Renal cortex interstitium (tissue), 11 donors: Measurements from ENCODE around the gene AHCY. TPM values are rescaled to one million over a fixed set of nuclear protein-coding genes. Genes with fewer than 3 reads are reported as not detected.
A peak's percentile ranks its signal among the peaks of the same experiment; 100 is the strongest.
"Not testable (repeated sequence)": the region's sequence is repeated elsewhere in the genome, so short reads cannot be mapped to it uniquely, and the experiment has no call there.

Experiments
- DNase-seq, 11 donors: peaks; one replicate each; pipeline ENCODE4 v3.0.0-alpha.2; 2013; ENCODE audit warnings: low read depth in 9 of 11, low spot score in 4 of 11; ENCODE audit errors: extremely low read depth in 1 of 11
- polyA plus RNA-seq, 3 donors: library from polyadenylated mRNA; unstranded; fragments of 120-200 nt; gene quantifications; one replicate each; pipeline ENCODE4 v1.2.1, GENCODE V29; 2013; ENCODE audit not compliant: insufficient read length in 3 of 3

Gene AHCY
- polyA plus RNA-seq, 3 donors = 188 to 205 (median 191) TPM

DNA sequence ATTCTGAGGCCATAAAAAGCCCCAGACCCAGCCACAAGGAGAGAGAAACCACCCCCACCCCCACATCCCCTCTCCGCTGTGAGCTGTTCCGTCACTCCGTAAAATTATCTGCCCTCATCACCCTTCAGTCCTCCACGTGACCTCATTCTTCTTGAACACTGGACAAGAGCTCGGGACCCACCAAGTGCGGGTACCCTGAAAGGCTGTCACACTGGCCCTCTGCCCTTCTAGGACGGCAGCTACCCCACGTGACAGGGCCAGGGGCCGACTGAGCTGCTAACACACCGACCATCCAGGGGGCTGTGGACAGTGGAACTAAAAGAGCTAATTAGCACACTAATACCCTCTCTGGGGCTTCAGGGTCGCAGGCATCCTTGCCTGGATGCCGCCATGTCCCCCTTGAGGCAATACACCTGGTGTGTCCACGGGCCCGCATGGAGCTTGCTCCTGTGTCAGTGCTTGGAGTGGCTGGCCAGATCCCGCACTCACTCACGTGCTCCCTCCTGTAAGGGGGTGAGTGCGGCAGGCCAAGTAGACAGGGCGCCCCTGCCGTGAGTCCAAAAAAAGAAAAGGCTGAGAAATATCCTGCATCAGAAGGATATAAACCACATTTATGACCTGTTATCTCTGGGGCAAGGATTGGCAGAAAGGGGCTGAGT lies 29.2 kb upstream of the AHCY start:
- no peak for DNase-seq

DNA sequence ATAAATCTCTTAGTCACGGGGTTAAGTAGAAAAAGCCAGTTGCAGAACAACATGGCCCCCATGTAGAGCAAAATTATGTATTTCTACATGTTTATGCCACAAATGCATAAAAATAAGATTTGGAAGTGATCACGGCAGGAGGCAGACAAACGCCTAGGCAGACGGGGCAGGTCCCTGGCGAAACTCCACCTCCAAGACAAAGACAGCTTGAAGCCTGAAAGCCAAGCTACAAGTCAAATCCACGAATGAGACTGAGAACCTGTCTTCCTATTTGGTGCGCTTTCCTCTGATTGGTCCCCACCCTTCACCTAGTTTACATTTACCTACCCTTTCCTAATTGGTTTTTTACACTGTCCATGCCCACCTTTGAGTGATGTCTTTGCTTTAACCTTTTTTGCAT lies 28.7 kb upstream of the AHCY start:
- DNase-seq = no peak

DNA sequence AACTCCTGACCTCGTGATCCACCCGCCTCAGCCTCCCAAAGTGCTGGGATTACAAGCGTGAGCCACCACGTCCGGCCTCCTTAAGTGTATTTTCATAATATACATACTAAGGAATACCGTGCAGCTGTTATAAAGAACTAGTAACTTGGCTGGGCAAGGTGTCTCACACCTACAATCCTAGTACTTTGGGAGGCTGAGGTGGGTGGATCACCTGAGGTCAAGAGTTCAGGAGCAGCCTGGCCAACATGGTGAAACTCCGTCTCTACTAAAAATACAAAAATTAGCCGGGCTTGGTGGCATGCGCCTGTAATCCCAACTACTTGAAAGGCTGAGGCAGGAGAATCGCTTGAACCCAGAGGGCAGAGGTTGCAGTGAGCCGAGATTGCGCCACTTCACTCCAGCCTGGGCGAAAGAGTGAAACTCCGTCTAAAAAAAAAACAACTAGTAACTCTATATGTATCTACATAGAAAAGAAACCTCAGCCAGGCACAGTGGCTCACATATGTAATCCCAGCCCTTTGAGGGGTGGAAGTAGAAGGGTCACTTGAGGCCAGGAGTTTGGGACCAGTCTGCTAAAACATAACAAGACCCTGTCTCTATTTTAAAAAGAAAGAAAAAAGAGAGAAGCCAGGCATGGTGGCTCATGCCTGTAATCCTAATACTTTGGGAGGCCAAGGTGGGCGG lies 27.8 kb upstream of the AHCY start:
- not testable (repeated sequence) for DNase-seq

DNA sequence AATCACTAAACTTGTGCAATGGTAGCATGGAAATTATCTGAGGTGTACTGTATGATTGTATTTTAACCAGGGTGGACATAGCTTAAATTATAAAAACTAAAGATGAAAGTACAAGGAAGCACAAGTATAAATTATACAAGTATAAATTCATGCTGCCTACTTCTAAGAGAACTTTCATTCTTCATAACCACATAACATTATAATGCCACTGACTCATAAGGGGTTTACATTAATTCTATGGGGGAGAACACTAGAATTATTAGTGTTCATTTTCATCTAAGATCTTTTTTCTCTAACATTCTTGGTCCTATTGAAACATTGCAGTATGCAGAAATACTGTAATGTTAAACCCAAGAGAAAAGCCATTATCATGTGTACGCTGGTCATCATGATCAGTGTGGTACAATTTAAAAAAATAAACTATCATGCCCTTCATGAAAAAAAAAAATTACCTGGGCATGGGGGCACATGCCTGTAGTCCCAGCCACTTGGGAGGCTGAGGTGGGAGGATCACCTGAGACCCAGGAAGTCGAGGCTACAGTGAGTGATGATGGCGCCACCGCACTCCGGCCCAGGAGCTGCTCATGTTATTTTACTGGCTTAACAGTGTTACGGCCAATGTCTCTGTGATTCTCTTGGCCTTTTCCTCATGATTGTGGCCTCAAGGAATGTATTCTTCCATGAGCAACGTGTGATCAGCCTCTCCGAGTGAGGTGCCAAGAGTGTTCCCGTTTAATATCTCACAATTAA lies 25.9 kb upstream of the AHCY start:
- DNase-seq = no peak

DNA sequence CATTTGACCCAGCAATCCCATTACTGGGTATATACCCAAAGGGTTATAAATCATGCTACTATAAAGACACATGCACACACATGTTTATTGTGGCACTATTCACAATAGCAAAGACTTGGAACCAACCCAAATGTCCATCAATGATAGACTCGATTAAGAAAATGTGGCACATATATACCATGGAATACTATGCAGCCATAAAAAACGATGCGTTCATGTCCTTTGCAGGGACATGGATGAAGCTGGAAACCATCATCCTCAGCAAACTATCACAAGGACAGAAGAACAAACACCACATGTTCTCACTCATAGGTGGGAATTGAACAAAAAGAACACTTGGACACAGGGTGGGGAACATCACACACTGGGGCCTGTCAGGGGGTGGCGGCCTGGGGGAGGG lies 25.1 kb upstream of the AHCY start:
- not testable (repeated sequence) for DNase-seq

DNA sequence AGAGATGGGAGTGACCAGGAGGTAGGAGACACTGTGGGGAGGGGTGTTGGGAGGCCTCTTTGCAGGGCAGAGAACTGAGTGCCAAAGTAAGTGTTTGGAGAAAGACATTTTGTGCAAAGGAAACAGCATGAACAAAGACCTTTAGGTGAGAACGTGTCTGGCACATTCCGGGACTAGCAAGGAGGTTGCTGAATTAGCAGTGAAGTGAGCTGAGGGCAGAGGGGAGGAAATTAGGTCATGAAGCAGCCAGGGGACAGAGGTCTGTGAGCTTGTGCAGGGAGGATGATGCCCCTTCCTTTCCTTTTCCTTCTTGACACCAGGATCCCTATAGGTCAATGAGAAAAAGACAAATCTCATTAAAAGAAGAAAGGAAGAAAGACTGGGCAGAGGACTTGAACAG lies 21.4 kb upstream of the AHCY start:
- DNase-seq = no peak

DNA sequence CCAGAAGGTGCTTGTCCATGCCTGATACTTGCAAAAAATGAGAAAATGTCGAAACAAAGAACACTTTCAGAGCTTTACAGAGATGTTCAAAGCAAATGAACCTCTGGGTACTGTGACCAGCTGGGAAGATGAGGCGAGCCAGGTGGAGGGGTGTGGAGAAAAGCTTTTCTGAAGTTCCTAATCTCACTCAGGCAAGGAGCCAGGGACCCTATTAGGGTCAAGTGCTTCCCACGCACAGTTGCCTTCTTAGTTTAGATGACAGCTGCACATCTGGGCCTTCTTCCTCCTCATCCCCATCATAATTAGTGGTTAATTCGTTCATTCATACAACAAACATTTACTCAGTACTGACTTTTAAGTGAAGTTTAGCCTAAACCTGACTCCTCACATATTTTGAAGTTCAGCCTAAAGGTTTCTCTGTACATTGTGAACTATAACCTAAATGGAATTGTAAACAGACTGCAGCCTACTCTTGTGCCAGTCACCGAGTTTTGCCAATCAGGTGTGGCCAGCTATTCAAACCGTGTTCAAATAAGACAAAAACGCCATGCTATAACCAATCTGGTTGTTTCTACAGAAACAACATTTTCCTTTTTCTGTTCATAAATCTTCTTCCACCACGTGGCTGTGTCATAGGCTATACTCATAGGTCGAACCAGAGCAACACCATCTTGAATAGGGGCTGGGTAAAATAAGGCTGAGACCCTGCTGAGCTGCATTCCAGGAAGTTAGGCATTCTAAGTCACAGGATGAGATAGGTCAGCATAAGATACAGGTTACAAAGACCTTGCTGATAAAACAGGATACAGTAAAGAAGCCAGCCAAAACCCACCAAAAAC lies 19.3 kb upstream of the AHCY start:
- no peak for DNase-seq

DNA sequence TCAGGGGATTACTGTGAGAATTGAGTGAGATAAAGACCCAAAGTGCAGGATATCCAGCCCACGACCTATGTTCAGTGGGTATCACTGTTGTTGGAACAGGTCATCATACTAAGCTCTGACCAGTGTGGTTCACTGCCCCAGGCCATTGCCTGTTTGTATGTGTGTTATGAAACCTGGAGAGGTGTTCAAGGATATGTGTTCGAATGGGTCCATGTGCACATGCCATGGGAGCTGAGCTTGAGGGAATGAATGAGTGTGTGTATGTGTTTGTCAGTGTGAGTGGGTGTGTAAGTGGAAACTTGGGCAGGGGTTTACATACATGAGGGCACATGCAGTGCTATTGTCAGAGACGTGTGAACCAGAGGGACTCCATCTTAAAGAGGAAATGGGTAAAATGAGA lies 17.7 kb upstream of the AHCY start:
- no peak for DNase-seq

DNA sequence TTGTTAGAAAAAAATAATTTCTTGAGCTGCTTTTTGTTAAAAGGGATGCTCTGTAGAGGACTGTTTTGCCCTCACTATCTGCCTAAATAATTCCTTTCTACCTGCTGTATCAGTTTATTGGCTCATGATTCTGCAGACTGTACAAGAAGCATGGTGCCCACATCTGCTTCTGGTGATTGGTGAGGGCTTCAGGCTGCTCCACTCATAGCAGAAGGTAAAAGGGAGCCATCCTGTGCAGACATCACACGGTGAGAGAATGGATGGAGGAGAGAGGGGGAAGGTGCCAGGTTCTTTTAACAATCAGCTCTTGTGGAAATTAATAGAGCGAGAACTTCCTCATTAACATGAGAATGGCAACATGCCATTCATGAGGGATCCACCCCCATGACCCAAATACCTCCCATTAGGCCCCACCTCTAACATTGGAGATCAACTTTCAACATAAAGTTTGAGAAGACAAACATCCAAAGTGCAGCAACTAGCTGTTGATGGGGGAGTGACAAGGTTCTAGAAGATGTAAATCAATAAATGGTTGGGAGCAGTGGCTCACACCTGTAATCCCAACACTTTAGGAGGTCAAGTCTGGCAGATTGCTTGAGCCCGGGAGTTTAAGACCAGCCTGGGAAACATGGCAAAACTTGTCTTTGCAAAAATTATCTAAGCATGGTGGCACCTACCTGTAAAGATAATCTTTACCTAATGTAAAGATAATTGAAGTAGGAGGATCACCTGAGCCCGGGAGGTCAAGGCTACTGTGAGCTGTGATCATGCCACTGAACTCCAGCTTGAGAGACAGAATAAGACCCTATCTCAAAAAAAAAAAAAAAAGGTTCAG lies 15.7 kb upstream of the AHCY start:
- DNase-seq = no peak

DNA sequence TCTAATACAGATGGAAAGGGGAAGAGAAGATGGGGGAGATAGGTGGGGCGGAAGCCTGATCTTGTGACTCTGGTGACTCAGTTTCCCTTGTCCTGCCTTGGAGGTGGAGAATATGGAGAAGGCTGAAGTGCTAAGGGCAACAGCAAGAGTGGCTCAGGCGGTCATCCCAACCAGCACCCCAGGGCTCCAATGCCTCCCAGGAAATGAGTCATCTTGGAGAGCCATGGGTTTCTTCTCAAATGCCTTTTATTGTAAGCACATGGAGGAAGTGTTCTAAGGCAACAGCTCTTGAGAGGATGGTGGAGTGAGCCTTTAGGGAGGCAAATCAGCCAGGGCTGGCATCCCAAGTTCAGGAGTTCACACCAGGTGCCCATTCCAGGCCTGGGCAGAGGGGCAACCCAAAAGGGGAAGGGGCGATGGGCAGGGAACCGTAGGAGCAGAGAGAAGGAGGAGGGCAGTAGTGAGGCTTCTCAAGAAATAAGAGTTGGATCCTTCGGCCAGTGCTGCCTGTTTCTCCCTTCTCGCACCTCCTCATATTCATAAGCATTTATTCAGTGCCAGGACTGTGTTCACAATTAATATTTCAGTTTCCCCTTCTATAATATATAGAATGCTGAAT lies 13.2 kb upstream of the AHCY start:
- DNase-seq = no peak

DNA sequence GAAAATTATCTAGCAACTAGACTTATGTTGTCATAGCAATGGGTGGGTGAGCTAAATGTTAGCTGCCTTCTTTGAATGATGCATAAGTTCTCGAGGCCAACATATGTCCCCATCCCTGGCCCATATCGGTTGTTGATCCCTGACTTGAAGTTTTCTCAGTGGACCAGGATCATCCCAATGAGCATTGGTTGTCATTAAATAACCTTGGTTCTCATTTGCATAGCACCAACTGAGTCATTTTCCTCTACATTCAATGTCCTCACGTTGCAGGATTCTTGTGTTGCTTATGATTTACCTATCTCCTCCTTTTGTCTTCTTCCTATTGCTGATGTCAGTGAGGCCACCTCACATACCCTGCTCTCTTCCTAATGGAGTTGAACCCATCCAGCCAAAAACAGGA lies 12.1 kb upstream of the AHCY start:
- DNase-seq = no peak

DNA sequence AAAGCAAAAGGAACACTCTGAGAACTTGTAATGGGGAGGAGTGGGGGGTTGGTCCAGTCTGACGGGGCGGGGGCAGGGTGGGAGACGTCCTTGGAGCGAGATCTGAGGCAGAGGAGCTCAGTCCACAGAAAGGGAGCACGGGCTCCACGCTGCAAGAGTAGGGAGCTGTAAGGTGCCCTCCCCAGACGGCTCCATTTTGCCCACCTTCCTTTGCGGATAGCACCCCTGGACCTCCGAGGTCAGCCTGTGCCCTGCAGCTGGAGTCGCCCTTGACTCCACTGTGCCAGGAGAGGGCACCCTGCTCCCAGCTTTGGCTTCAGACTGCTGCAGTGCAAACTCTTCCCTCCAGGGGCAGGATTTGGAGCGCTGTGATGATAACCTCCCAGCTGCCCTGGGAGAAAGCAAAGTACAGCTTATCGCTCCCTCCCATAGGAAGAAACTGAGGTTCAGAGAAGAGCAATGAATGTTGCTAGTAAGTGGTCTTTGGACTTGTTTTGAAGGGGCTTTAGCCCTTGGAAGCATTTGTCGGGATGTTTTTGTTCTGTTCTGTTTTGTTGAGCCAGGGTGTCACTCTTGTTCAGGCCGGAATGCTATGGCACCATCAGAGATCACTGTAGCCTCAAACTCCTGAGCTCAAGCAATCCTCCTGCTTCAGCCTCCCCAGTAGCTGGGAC lies 9.5 kb upstream of the AHCY start:
- DNase-seq = peak; percentile 60 to 86 (median 77)

DNA sequence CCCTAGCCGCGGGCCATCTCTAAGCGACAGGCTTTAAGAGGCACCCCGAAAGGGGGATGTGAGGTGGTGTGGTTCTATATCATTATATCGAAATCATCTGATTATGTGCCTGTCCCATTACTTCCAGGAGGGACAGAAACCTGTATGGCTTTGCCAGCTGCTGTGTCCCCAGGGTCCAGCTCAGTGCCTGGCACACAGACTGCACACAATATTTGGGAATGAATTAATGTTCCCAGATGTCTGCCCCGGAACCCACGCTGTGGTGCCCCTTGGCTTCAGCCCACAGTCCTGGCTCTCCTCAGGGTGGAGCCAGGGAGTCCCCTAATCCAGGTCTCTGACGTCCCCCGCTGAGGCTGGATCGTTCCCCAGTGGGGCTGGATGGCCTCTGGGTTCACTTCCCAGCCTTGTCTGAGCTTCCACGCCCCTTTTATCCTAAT lies 8.9 kb upstream of the AHCY start:
- no peak for DNase-seq

DNA sequence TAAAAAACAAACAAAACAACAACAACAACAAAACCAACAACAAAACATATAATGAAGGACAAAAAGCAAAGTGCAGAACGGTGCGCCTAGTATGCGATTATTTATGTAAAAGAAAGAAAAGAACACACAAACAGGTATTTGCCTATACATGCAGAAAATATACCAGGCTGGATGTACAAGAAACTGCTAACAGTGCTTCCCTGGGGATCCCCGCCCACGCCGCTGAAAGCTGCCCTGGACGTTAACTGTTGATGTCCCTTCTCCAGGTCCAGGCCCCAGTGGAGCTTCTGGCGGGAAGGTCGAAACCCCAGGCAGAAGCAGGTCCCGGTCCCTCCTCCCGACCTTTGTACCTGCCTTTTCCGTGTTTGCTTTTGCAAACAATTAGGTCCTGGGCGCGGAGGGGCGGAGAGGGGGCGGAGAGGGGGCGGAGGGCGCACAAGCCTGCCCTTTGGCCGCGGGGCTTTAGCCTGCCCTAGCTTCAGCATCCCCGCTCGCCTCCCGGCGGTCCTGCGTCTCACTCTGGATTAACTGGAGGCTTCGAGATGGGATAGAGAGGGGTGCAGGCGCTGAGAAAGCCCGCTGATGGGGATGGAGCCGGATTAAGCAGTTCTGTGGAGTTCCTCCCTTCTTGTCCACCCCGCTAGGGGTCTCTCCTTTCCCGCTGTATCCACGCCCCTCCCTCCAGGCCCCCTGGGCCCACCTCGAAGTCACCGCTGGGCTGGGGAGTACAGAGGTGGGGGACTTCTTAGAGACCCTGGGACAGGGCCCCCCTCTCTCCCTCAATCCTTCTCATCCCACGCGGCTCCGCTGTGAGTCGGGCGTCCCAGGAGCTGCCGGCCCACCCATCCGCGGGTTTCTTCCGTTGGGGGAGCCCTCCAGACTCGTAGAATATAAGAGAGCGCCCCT lies 8.2 kb upstream of the AHCY start:
- DNase-seq = no peak

DNA sequence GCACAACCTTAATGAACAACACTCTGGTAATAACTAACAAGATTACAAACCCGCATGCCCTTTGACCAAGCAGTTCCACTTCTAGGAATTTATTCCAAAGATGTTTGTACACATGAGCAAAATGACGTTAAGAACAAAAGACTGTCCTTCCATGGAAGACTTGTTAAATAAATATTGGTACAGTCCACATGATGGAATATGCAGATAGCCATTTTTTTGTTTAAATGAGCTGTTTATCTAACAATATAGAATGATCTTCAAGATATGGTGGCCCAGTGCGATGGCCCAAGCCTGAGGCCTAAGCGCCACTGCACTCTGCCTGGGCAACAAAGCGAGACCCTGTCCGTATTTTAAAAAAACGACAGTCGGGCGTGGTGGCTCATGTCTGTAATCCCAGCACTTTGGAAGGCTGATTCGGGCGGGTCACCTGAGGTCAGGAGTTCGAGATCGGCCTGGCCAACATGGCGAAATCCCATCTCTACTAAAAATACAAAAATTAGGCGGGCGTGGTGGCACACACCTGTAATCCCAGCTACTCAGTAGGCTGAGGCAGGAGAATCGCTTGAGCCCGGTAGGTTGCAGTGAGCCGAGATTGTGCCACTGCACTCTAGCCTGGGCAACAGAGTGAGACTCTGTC lies 7.4 kb upstream of the AHCY start:
- DNase-seq = no peak

DNA sequence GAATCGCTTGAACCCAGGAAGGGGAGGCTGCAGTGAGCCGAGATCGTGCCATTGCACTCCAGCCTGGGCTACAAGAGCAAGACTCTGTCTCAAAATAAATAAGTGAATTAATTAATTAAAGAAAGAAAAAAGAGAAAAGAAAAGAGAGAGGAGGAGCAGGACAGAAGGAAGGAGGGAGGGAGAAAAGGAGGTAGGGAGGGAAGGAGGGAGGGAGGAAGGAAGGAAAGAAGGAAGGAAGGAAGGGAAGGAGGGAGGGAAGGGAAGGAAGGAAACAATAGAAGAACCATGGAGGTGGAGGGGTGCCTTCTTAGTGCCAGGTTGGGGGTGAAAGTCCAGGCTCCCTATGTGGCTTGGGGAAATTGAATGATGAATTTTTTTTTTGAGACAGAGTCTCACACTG lies 6.5 kb upstream of the AHCY start:
- DNase-seq = no peak
